Activated naive CD8-positive, alpha-beta T cell treated with anti-CD3 and anti-CD28 coated beads, Interleukin-2, amount 50 U/mL, for 16 hours (primary cell): ENCODE results near the gene RSPH6A.
"Not testable (repeated sequence)": the region's sequence is repeated elsewhere in the genome, so short reads cannot be mapped to it uniquely, and the experiment has no call there.

Experiments
- DNase-seq: peaks from one replicate; pipeline ENCODE4 v3.0.0-alpha.2; 2020; ENCODE audit warnings: low read depth, low spot score

The RSPH6A gene

DNA sequence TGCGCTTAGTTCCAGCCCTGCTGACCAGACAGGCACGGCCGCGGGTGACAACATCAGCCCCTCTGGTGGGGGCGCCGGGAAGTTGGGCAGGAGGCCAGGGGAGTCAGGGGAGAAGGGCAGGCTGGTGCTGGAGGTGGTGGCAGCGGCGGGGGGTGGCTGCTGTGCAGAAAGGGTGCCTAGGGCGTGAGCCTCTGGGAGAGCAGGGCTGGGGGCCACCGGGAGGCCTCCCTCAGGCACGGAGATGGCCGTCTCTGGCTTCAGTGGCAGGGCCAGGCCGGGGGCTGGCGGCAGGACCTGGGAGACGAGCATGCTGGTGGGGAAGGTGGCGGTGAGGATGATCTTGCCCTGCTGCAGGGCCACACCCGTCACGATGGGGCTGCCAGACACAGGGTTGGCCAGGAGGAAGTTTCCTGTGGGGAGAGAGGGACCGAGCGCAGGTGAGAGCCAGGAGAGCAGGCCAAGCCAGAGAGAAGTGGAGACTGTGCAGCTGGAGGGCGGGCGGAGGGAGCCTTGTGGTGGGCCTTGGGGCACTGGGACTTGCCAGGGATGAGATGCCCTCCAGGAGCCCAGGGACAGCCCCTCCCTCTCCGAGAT lies 49.3 kb downstream of the RSPH6A start:
- no peak for DNase-seq

DNA sequence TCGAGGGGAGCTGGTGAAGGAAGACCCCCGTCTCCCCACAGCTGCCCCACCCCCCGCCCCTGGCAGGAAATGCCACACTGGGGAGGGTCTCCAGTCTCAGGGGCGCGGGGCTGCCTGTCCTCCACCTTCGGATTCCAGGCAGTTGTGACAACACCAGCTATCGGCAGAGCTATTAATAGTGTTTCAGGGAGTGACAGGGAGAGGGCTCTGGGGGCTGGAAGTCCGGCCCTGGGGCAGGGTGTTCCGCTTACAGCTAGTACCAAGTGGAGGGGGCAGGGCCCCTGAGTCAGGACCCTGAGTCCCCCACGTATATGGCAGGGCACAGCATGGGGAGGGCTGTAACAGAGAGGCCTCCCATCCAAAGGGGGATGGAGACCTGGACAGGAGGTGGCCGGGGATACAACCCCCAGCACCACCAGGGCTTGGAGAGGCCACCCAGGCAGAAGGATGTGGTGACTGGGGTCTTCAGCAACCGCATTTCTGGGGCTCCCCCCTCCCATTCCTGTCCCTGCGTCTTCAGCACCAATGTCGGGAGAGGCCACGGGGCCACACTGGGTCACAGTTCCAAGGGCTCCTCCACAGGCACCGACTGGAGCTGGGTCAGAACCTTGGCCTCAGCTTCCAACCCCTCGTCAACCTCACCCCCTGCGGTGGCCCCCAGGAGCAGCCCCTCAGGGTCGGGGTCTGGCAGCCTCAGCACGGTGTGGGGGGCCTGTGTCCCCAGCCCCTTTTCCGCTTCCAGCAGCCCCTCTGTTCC lies 50.0 kb downstream of the RSPH6A start:
- DNase-seq = no peak

DNA sequence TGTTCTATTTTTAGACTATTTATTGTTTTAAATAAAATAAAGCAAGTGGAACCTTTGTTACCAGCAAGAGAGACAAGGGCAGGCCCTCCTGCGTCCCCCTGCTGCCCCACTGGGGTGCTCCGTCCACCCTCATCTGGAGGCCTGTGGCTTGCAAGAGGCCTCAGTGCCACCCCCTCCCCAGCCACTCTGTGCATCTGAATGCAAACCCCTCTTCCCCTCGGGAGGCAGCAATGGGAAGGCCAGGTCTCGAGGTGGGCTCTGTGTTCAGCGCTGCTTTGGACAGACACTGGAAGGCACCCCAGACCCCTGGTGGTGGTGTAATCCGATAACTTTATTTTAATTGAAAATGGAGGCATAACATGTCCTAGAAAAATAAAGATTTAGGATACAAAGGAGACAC lies 50.6 kb downstream of the RSPH6A start:
- no peak for DNase-seq

DNA sequence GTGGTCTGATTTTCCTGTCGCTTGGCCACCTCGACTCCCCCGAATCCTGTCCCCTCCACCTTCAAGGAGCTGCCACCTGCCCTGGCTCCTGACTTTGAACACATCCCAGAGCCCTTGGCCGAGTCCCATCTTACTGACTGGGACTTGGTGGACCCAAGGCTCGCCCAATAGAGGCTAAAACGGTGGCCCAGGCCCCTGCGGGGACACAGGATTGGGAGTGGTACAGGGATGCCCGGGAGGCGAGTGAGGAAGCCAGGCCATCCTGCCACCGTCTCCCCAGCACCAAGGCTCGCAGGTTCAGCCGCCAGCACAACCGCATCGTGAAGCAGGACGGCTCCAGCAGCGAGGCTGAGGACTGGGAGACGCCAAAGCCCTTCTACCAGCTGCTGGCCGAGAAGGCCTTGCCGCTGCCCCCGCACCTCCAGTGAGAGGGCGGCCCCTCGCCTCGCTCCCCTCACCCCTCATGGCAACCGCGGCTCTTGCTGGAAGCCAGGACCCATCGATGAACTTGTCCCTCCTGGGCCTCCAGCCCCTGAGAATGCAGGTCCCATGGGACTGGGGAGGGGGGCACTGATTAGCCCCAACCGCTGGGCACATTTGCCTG lies 51.3 kb downstream of the RSPH6A start:
- DNase-seq = no peak

DNA sequence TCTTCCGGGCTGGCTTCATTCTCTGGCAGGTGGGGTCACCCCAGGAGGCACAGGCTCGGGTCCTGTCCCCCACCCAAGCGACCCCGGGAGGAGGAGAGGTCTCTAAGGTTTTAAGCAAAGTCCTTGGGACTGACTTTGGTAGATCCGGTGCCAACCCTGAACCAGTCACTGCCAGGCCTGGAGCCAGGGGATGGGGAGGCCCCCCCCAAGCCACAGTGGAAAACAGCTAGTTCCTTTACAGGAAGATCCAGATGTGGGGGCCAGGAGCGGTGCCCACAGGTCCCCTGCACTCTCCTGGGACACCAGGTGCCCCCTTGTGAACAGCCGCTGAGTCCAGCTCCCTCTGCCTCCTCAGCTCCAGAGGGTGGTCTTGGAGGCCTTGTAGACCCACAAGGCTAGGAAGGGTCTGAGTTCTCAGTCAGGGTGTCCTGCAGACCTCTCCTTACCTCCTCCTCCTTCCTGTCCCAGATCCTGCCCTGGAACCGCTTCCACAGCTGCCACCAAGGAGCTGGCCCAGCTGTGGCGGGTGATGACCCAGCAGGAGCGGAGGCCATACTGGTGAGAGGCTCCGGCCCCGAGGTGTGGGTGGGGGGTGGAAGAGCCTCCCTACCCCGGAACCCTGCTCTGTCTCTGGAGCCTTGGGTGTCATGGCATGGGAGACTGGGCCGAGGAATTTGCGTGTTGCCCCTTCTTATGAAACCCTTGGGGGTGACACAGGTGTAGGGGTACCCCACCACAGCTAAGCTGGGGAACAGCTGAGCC lies 52.1 kb downstream of the RSPH6A start:
- no peak for DNase-seq

DNA sequence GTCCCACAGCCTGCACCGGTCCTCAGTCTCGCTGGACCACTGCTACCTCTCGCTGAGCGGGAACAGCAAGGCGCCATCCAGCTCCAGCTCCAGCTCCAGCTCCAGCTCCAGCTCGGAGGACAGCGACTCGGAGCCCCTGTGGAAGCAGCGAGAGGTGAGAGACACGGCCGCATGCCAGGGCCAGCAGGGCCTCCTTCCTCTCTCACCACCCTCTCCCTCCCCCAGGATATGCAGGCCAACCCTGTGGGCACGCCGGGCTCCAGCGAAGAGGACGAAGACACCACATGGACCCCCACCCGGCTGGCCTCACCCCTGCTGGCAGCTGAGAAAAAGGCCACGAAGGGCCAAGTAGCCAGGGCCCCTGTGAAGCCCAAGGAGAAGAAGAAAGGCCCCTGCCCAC lies 53.4 kb downstream of the RSPH6A start:
- no peak for DNase-seq

DNA sequence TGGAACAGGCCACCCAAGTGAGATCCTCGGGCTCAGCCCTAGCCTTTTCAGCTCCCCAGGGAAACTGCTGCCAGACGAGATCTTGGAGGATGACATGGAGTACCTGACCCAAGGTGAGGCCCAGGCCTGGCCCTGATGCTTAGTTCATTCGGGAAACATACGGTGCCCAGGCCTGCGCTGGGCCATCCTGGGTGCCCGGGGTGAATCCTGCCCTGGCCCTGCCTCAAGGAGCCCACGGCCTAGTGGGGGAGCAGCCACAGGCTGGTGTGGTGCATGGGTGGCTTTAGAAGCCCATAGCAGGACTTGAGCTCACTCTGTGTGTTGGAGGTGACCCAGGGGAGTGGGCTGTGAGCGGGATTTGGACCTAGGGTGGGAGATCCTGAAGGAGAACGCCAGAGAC lies 56.2 kb downstream of the RSPH6A start:
- no peak for DNase-seq

DNA sequence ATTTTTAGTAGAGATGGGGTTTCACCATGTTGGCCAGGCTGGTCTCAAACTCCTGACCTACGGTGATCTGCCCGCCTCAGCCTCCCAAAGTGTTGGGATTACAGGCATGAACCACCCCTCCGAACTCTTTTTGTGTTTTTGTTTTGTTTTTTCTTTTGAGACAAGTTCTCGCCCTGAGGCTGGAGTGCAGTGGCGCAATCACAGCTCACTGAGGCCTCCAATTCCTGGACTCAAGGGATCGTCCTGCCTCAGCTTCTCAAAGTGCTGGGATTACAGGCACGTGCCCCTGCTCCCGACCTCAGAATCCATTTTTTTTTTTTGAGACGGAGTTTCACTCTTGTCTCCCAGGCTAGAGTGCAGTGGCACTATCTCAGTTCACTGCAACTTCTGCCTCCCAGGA lies 57.4 kb downstream of the RSPH6A start:
- DNase-seq = no peak

DNA sequence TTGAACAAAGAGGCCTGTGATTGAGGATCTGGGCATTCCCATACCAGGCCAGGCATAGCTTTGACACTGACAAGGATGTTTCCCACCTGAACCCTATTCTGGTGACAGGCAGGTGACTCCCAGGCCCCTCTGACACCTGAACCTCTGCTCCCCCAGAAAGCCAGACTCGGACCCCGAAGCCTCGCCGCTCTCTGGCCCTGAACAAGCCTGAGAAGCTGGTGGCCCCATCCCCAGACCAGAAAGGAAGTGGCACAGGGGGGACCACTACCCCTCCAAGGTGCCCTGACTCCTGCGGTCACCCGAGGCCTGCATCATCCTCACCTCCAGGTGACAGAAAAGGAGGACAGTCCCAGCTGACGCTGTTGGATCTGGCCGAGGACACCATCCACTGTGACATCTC lies 60.8 kb downstream of the RSPH6A start:
- no peak for DNase-seq

DNA sequence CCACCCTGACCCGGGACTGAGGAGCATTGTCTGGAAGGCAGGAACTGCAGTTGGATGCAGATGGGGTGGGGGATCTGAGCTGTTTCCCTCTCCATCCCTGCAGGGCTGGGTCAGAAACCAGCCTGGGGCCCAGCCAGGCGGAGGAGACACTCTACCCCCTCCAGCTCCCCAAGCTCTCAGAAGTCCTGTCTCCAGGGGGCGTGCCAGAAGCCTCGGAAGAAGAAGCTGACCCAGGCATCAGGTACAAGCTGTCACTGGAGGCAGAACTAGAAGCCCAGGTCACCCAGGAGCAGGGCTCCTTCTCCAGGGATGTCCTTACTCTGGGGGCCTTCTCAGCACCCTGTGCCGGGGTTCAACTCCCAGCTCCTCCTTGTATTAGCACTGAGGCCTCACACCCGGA lies 61.6 kb downstream of the RSPH6A start:
- DNase-seq = no peak

DNA sequence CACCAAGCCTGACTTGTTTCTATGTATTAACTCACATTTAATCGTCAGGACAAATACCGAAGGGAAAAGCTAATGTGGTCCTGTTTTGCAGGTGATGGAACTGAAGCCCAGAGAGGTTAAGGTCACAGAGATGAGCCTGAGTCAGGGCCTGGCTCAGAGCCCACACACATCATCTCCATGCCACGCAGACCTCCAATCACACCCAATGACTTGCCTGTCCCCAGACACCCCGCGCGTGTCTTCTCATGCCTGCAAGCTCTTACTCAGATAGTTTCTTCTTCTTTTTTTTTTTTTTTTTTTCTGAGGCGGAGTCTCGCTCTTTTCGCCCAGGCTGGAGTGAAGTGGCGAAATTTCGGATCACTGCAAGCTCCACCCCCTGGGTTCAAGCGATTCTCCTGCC lies 62.5 kb downstream of the RSPH6A start:
- DNase-seq = no peak

DNA sequence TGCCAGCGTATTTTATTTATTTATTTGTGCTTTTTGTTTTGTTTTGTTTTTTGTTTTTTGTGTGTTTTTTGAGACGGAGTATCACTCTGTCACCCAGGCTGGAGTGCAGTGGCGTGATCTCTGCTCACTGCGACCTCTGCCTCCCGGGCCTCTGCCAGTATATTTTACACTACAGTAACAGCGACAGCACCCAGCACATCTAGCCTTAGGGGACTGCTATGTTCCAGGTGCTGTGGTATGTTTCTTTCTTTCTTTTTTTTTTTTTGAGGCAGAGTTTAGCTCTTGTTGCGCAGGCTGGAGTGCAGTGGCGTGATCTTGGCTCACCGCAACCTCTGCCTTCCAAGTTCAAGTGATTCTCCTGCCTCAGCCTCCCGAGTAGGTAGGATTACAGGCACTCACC lies 63.6 kb downstream of the RSPH6A start:
- DNase-seq = not testable (repeated sequence)

DNA sequence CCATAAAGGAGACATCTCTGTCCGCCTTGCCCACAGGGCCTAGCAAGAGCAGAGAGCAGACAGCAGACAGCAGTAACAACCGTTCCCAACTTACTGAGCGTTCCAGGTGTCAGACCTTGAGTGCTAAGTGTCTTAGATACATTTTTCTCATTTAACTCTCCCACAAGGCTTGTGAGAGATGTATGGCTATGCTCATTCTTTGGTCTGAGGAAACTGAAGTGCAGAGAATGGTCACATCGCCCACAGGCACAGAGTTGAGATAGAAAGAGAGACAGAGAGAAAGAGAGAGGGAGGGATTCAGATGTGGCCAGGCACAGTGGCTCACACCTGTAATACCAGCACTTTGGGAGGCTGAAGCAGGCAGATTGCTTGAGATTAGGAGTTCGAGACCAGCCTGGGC lies 67.6 kb downstream of the RSPH6A start:
- DNase-seq = no peak

DNA sequence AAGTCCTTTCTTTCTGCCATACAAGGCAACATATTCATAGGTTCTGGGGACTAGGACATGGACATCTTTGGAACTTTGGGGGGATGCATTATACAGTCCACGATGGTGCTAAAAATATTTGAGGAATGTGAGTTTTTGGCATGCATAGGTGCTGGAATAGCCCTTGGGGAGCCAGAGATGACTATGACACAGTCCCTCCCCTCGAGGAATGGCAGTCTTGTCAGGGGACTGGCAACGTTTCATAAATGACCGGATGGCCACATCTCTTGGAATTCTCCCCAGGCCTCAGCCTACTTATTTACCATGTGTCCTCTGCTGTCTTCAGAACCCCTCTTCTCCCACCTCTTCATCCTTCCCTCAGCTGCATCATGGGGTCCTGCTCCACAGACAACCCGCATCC lies 68.2 kb downstream of the RSPH6A start:
- no peak for DNase-seq
